PC-9 (cell line): Measurements from ENCODE around the gene DNM3. TPM values are rescaled to one million over a fixed set of nuclear protein-coding genes. Genes with fewer than 3 reads are reported as not detected.

Source experiments
- BruUV-seq: library from RNA; stranded (reverse); fragments of 400-500 nt; replicated peaks from 2 replicates; lab custom pipeline; 2021; lab: Mats Ljungman, UMichigan
- CTCF ChIA-PET: fragments of 300-600 bp; sonication (Branson Sonifier 250); formaldehyde crosslinking; loops from one replicate; lab custom pipeline; 2022; ENCODE audit warnings: antibody characterized with exemption; lab: Charles Lee
- POLR2A ChIA-PET: fragments of 300-600 bp; sonication (Branson Sonifier 250); formaldehyde crosslinking; loops from one replicate; lab custom pipeline; 2022; ENCODE audit warnings: antibody characterized with exemption; ENCODE audit not compliant: unreplicated experiment; lab: Charles Lee
- DNase-seq, 2 experiments: peaks; one replicate each; pipeline versions ENCODE4 v3.0.0 to v3.0.0-alpha.2; 2015 to 2022; ENCODE audit warnings: mixed read lengths in 1 of 2
- H2AFZ ChIP-seq: fragments of 200-600 bp; sonication (generic); 2 replicates; pipeline ENCODE4 v1.8.1; 2017; ENCODE audit warnings: antibody characterized with exemption
- H3F3A ChIP-seq: fragments of 200-600 bp; sonication (generic); 2 replicates; pipeline ENCODE4 v1.8.1; 2017; ENCODE audit warnings: antibody characterized with exemption, mild to moderate bottlenecking, low read depth; ENCODE audit not compliant: insufficient read depth
- H3K27ac ChIP-seq: fragments of 200-600 bp; sonication (generic); 2 replicates; pipeline ENCODE4 v1.6.1; 2016; ENCODE audit warnings: mixed run types
- H3K27me3 ChIP-seq: fragments of 200-600 bp; sonication (generic); 2 replicates; pipeline ENCODE4 v1.6.1; 2016; ENCODE audit warnings: low read depth, mixed run types; ENCODE audit not compliant: insufficient read depth
- H3K36me3 ChIP-seq: fragments of 200-600 bp; sonication (generic); 2 replicates; pipeline ENCODE4 v1.6.1; 2016; ENCODE audit warnings: low read depth, mixed run types
- H3K4me1 ChIP-seq: fragments of 200-600 bp; sonication (generic); replicated peaks from 2 replicates; pipeline ENCODE4 v1.6.1; 2016; ENCODE audit warnings: mixed run types; ENCODE audit not compliant: insufficient read depth
- H3K4me2 ChIP-seq: fragments of 200-600 bp; sonication (generic); 2 replicates; pipeline ENCODE4 v1.6.1; 2017; ENCODE audit warnings: mixed run types
- H3K4me3 ChIP-seq: fragments of 200-600 bp; sonication (generic); 2 replicates; pipeline ENCODE4 v1.6.1; 2016; ENCODE audit warnings: mixed run types
- H3K79me2 ChIP-seq: fragments of 200-600 bp; sonication (generic); 2 replicates; pipeline ENCODE4 v1.6.1; 2017; ENCODE audit warnings: low read depth, mixed run types
- H3K9me2 ChIP-seq: fragments of 200-600 bp; sonication (generic); 2 replicates; pipeline ENCODE4 v1.8.1; 2017; ENCODE audit warnings: mild to moderate bottlenecking; ENCODE audit not compliant: insufficient read depth
- H3K9me3 ChIP-seq: fragments of 200-600 bp; sonication (generic); 2 replicates; pipeline ENCODE4 v1.8.1; 2016; ENCODE audit warnings: low read depth; ENCODE audit not compliant: insufficient read depth
- H4K20me1 ChIP-seq: fragments of 200-600 bp; sonication (generic); 2 replicates; pipeline ENCODE4 v1.8.1; 2017; ENCODE audit not compliant: insufficient read depth
- EZH2 ChIP-seq: fragments of 200-600 bp; sonication (generic); IDR thresholded peaks from 2 replicates; pipeline ENCODE4 v1.8.0; 2017; ENCODE audit warnings: antibody characterized with exemption, low read depth
- intact Hi-C: fragments of 100-400 bp; cut with micrococcal nuclease; formaldehyde crosslinking; loops from one replicate; pipeline ENCODE4 v1.10.0; 2022; ENCODE audit not compliant: unreplicated experiment
- total RNA-seq: library from RNA; stranded (reverse); gene quantifications from 2 replicates; pipeline ENCODE4 v1.2.3, GENCODE V29; 2021
- TF ChIP-seq, protein P1 (sequence below): fragments of 200-600 bp; sonication (generic); conservative IDR thresholded peaks from 2 replicates; pipeline ENCODE4 v1.6.1; 2017; ENCODE audit warnings: mixed run types, antibody characterized with exemption, mild to moderate bottlenecking, moderate library complexity

The DNM3 gene
- total RNA-seq, 1 experiment from 2014 or later = 1.7 TPM

DNA sequence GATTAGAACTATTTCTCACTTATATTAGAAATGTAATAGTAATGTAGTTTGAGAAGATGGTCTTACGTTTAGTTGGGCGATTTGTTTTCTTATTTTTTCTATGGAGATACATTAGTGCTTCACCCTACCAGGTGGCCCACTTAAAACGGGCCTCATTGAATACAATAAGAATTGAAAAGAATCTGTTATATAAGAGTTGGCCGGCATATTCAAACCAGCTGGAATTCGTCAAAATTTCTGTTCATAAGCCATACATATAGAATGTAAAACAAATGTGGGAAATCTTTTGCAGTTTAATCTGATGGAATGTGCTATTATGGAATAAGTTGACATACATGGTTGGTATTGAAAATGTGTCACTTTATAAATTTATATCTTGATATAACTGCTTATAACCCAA, 482.8 kb downstream of the DNM3 start:
- no peak overlapping the region for H3K4me2 ChIP-seq
- BruUV-seq = no TSS peak
- no peaks in the 10 kb centered on the region for H3K36me3 ChIP-seq
- POLR2A ChIA-PET = no interaction called here
- no peak overlapping the region for H2AFZ ChIP-seq
- no peak for DNase-seq
- peaks cover 7% of the 10 kb centered on the region; the same call in 1 of the 2 replicates for H3F3A ChIP-seq
- H3K27ac ChIP-seq = no peak overlapping the region
- H4K20me1 ChIP-seq = no peaks in the 10 kb centered on the region
- peaks cover 4% of the 10 kb centered on the region; the same call in 1 of the 2 replicates for H3K9me2 ChIP-seq
- CTCF ChIA-PET = no interaction called here
- TF ChIP-seq EZH2 = no peak
- TF ChIP-seq, protein P1, sequence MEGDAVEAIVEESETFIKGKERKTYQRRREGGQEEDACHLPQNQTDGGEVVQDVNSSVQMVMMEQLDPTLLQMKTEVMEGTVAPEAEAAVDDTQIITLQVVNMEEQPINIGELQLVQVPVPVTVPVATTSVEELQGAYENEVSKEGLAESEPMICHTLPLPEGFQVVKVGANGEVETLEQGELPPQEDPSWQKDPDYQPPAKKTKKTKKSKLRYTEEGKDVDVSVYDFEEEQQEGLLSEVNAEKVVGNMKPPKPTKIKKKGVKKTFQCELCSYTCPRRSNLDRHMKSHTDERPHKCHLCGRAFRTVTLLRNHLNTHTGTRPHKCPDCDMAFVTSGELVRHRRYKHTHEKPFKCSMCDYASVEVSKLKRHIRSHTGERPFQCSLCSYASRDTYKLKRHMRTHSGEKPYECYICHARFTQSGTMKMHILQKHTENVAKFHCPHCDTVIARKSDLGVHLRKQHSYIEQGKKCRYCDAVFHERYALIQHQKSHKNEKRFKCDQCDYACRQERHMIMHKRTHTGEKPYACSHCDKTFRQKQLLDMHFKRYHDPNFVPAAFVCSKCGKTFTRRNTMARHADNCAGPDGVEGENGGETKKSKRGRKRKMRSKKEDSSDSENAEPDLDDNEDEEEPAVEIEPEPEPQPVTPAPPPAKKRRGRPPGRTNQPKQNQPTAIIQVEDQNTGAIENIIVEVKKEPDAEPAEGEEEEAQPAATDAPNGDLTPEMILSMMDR = no peak
- H3K27me3 ChIP-seq = no peaks in the 10 kb centered on the region
- no peaks in the 10 kb centered on the region for H3K9me3 ChIP-seq
- intact Hi-C loops = no loop called here
- peaks cover 9% of the 10 kb centered on the region for H3K4me1 ChIP-seq
- no peaks in the 10 kb centered on the region for H3K79me2 ChIP-seq
- no peak overlapping the region for H3K4me3 ChIP-seq

GRCh38 chr1:172324761-172325160, 483.5 kb downstream of the DNM3 start:
- no peaks in the 10 kb centered on the region for H4K20me1 ChIP-seq
- H3K4me2 ChIP-seq = no peak overlapping the region
- no peak for DNase-seq
- no peak overlapping the region for H3K27ac ChIP-seq
- peaks cover 4% of the 10 kb centered on the region; the same call in 1 of the 2 replicates for H3K9me2 ChIP-seq
- peaks cover 7% of the 10 kb centered on the region; the same call in 1 of the 2 replicates for H3F3A ChIP-seq
- H3K36me3 ChIP-seq = no peaks in the 10 kb centered on the region
- no peak for TF ChIP-seq EZH2
- TF ChIP-seq, protein P1 = no peak
- BruUV-seq = no TSS peak
- ChIA-PET CTCF (no interaction called here), POLR2A (no interaction called here)
- no peaks in the 10 kb centered on the region for H3K79me2 ChIP-seq
- no peak overlapping the region for H2AFZ ChIP-seq
- H3K27me3 ChIP-seq = no peaks in the 10 kb centered on the region
- H3K4me3 ChIP-seq = no peak overlapping the region
- intact Hi-C loops = loop anchor here (1.0 kb wide), 1 partner anchor 28 kb away; no protein-coding TSS in a partner anchor
- H3K9me3 ChIP-seq = no peaks in the 10 kb centered on the region
- H3K4me1 ChIP-seq = peaks cover 9% of the 10 kb centered on the region

GRCh38 chr1:172325531-172325930, 484.2 kb downstream of the DNM3 start:
- BruUV-seq = no TSS peak
- no peaks in the 10 kb centered on the region for H4K20me1 ChIP-seq
- H3K9me2 ChIP-seq = peaks cover 4% of the 10 kb centered on the region; the same call in 1 of the 2 replicates
- H3K36me3 ChIP-seq = no peaks in the 10 kb centered on the region
- no peaks in the 10 kb centered on the region for H3K9me3 ChIP-seq
- no peak overlapping the region for H3K4me2 ChIP-seq
- TF ChIP-seq, protein P1 = no peak
- POLR2A ChIA-PET = no interaction called here
- CTCF ChIA-PET = no interaction called here
- H3K4me1 ChIP-seq = peaks cover 9% of the 10 kb centered on the region
- H2AFZ ChIP-seq = no peak overlapping the region
- intact Hi-C loops = loop anchor here (1.0 kb wide), 1 partner anchor 27 kb away; no protein-coding TSS in a partner anchor
- no peaks in the 10 kb centered on the region for H3K27me3 ChIP-seq
- DNase-seq = peak; percentile 38 to 69
- no peaks in the 10 kb centered on the region for H3K79me2 ChIP-seq
- no peak overlapping the region for H3K27ac ChIP-seq
- no peak overlapping the region for H3K4me3 ChIP-seq
- peaks cover 7% of the 10 kb centered on the region; the same call in 1 of the 2 replicates for H3F3A ChIP-seq
